ENCODE measurements around the gene TCP11L1. TPM values are rescaled to one million over a fixed set of nuclear protein-coding genes. Genes with fewer than 3 reads are reported as not detected.

The TCP11L1 gene
- total and polyA plus RNA-seq, 9 of the 15 experiments (the other 6 are each of a cell fraction or from before 2014, with no cell fraction given) = 1.6 to 15.3 (median 5.4) TPM

- H3K4me3 ChIP-seq = no peak overlapping the region
- ATAC-seq = no peak
- H2AFZ ChIP-seq (ENCODE audit: low read depth, low read length) = no peak overlapping the region
- no peaks in the 10 kb centered on the region for H3K27me3 ChIP-seq (ENCODE audit: control insufficient read depth in 2 of 2, insufficient read depth in 2 of 2, low read length in 2 of 2)
- H3K27ac ChIP-seq (ENCODE audit: extremely low read depth, low read depth, low read length) = no peak overlapping the region
- no peak for DNase-seq (ENCODE audit: extremely low read depth in 1 of 4, low spot score in 3 of 4)
- no peak overlapping the region for H3K9ac ChIP-seq (ENCODE audit: insufficient read depth in 1 of 2, low read depth in 2 of 2, low read length in 2 of 2)
- no peaks in the 10 kb centered on the region for H3K9me1 ChIP-seq (ENCODE audit: control insufficient read depth, insufficient read depth, low read length)
- no peaks in the 10 kb centered on the region for H3K79me2 ChIP-seq (ENCODE audit: control insufficient read depth, insufficient read depth, low read length)
- H3K36me3 ChIP-seq (ENCODE audit: control insufficient read depth, insufficient read depth, low read length) = peaks cover 9% of the 10 kb centered on the region; the same call in 2 of the 3 replicates
- no peaks in the 10 kb centered on the region for H3K4me1 ChIP-seq (replicated peaks in 1 of 2; ENCODE audit: control insufficient read depth in 2 of 2, insufficient read depth in 2 of 2, low read length in 2 of 2)
- intact Hi-C loops (cut with micrococcal nuclease) = no loop called here
- no peak overlapping the region for H3K4me2 ChIP-seq (ENCODE audit: insufficient read depth, low read length)
- no peak for TF ChIP-seq PBX2 (CRISPR knock-in tag; IDR thresholded peaks at IDR 0.05; ENCODE audit: low read depth)
- TF ChIP-seq PBX2 (tag; conservative IDR thresholded peaks at IDR 0.05; ENCODE audit: low read depth) = 0 out of 2 replicates have a peak, but pooled peaks have one; percentile 16
- TF ChIP-seq FOXK2 (conservative IDR thresholded peaks at IDR 0.05 in 1 of 2, IDR thresholded peaks at IDR 0.05 in 1 of 2; ENCODE audit: low read depth in 2 of 2) = no peak
- peak; percentile 12 for TF ChIP-seq MEIS2 (IDR thresholded peaks at IDR 0.05; ENCODE audit: partially characterized antibody)
- H3K9me3 ChIP-seq (replicated peaks; ENCODE audit: control insufficient read depth, insufficient read depth, low read depth, low read length) = no peaks in the 10 kb centered on the region
- in situ Hi-C loops (cut with MboI) = no loop called here
- H4K20me1 ChIP-seq (replicated peaks; ENCODE audit: control insufficient read depth, insufficient read depth, low read length) = no peaks in the 10 kb centered on the region
- CTCF ChIA-PET (ENCODE audit: low intra/inter-chr PET ratio) = no interaction called here
- POLR2A ChIA-PET = interaction anchor here (0.9 to 1.6 kb wide), 3 partner anchors 10 to 23 kb away, joined by 3 to 7 read pairs (median 5); partner anchors contain the start of gene TCP11L1
- FAIRE-seq = no peak
- no TSS peak for BruUV-seq (replicated peaks)
These were observed 16.0 kb downstream of the TCP11L1 start for GRCh38 chr11:33055375-33055774.
